Measurements from ENCODE around the gene SRP19. TPM values are rescaled to one million over a fixed set of nuclear protein-coding genes. Genes with fewer than 3 reads are reported as not detected.
A peak's percentile ranks its signal among the peaks of the same experiment; 100 is the strongest.
"Not testable (repeated sequence)": the region's sequence is repeated elsewhere in the genome, so short reads cannot be mapped to it uniquely, and the experiment has no call there.

Gene SRP19
- total RNA-seq: 61.5 and 95.5 TPM in 2 replicates

DNA sequence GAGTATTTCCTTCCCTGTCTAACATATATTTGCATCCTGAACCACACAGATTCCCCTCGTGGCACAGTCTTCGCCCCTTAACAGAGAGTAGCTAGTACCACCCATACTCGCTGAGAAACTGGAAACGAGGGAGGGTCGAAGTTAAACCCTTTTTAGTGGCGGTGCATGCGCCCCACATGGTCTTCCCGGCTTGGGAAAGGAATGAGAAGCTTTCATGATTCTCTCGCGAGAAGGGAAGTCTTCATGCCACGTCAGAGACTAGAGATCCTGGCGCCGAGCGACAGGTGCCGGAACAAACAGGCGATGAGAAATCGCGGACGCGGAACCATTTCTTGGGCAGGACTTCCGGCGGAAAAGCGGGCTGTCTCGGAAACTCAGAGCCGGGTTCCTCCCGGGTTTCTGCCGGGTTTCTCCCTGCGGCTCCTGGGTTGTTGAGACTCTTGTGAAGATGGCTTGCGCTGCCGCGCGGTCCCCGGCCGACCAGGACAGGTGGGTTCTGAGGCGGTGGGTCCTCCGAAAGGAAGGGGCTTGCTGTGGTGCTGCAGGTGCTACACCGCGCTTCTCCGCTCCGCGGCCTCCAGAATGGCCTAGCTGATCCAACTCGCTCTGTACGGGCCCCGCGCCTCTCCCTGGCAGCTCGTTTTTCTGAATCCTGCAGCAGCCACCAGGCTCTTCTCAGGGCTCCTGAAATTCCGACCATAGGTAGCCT lies at the start of gene SRP19:
Gene SRP19 (plus strand): TSS at position 359 of the 709 bp plus-strand sequence. CDS start 90 bp downstream, at position 449.
- peak; percentile 92 for DNase-seq (ENCODE audit: low read depth, low spot score)

DNA sequence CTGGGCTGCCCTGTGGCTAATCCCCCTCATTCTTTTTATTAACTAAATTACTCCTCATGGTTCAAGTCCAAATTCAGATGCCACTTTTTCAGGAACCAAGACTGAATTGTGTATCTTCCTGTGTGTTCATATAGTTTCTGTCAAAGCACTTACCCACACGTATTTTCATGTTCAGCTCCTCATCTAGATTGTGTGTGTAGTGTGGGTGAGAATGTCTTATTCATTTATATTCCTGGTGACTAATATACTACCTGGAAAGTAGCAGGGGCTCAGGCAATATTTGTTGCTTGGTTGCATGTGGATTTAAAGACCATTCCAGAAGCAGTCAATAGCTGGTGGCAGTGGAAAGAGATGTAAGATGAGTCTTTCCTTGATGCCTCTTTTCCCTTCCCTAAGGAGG lies 48.5 kb upstream of the SRP19 start:
- no peak for DNase-seq (ENCODE audit: low read depth, low spot score)

DNA sequence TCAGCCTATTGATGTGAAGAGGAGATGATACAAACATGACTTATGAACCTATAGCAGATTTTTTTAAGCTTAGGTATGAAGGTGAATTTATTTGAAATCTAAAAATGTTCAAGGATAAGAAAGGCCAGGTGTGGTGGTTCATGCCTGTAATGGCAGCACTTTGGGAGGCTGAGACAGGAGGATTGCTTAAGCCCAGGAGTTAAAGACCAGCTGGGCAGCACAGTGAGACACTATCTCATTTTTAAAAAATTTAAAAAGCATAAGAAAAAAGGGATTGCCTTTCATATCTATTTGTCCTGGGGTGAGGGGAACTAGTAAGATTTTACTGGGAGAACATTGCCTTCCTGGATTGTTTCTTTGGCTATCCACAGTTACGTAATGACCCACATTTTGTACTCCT lies 40.8 kb upstream of the SRP19 start:
- DNase-seq (ENCODE audit: low read depth, low spot score): no peak

DNA sequence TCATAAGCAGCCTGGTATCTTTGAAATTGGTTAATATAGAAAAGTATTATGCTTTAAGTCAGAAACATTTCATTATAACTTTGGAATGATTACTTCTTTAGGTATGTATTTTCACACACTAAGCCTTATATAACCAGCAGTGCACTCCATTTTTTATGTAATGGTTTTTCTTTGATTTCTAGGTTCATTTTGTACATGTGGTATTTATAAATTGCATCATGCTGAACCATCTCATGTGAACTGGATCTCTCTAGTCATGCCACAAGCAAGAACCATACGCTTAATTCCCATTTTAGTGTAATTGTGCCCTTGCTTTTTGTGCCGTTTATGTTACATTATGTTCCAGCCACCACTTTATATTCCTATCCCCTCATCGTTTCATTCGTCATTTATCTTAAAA lies 38.6 kb upstream of the SRP19 start:
- no peak for DNase-seq (ENCODE audit: low read depth, low spot score)

DNA sequence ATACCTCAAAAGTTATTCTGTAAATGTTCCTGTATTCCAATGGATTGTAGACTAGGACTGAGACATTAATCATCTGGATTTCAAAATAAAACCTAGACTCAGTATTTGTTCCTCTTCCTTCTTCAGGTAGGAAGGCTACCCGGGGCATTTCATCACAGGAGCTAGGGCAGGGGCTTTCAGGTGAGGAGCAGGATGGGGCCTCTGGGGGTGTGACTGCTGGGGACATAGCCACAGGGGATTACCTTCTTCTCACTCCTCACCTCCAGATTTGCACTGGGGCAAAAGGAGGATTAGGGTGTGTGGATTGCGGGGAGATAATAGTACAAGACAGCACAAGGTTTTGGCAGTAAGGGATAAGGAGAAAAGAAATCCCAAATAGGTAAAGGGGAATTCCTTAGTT lies 37.9 kb upstream of the SRP19 start:
- no peak for DNase-seq (ENCODE audit: low read depth, low spot score)

- no peak for DNase-seq (ENCODE audit: low read depth, low spot score)
These were observed 37.4 kb upstream of the SRP19 start for GRCh38 chr5:112823656-112824055.

DNA sequence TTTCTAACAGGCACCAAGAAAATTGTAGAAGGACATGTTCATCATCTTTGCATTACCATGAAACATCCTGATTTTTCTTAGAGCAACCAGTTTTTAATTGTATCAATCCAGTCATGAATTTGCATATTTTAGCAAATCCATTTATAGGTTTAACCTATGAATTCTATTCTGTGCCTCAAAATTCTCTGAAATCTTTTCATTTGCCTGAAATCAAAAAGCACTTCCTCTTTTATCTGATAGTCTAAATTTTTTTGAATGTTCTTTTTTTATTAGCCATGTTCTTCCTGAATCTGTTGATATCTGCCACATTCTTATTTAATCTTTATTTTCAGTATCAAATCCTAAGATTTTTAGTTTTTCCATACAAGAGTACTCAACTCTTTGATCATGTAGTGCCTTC lies 36.9 kb upstream of the SRP19 start:
- no peak for DNase-seq (ENCODE audit: low read depth, low spot score)

DNA sequence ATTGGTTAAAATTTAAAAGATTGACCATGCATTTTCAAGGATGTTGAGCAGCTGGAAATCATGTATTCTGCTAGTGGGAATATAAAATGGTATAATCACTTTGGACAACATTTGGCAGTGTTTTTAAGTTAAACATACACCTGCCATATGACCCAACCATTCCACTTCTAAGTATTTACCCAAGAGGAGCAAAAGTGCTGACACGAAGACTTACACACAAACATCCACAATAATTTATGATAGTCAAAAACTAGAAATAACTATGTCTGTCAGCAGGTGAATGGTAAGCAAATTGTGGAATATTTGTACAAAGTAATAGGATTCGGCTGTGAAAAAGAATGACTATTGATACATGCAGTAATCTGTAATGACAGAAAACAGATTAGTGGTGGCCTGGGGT lies 30.7 kb upstream of the SRP19 start:
- DNase-seq (ENCODE audit: low read depth, low spot score): no peak

- DNase-seq (ENCODE audit: low read depth, low spot score): no peak
These were observed 27.1 kb upstream of the SRP19 start for GRCh38 chr5:112833971-112834370.

GRCh38 chr5:112844489-112844888 lies 16.6 kb upstream of the SRP19 start:
- no peak for DNase-seq (ENCODE audit: low read depth, low spot score)

DNA sequence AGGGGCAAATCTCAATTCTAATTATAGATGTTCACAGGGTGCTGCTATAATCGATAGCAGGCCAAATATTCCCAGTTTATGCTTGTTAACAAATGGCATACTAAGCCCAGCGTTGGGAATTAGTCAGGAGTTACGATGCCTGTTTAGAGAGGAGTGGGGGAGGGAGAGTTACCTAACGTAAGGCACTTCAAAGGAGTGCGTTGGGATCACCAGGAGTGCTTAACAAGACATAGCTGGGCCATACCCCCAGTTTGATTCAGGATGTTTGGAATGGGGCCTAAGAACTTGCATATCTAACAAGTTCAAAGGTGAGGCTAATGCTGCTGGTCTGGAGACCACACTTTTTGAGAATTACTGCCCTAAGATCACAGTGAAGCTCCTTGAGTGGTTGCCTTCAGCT lies 14.5 kb upstream of the SRP19 start:
- no peak for DNase-seq (ENCODE audit: low read depth, low spot score)

GRCh38 chr5:112847306-112847705 lies 13.8 kb upstream of the SRP19 start:
- no peak for DNase-seq (ENCODE audit: low read depth, low spot score)

GRCh38 chr5:112848116-112848811 lies 12.8 kb upstream of the SRP19 start:
- peak; percentile 22 for DNase-seq (ENCODE audit: low read depth, low spot score)

- no peak for DNase-seq (ENCODE audit: low read depth, low spot score)
These were observed 11.2 kb upstream of the SRP19 start for GRCh38 chr5:112849912-112850311.

GRCh38 chr5:112854651-112855050 lies 6.4 kb upstream of the SRP19 start:
- no peak for DNase-seq (ENCODE audit: low read depth, low spot score)

GRCh38 chr5:112857866-112858265 lies 3.2 kb upstream of the SRP19 start:
- no peak for DNase-seq (ENCODE audit: low read depth, low spot score)

DNA sequence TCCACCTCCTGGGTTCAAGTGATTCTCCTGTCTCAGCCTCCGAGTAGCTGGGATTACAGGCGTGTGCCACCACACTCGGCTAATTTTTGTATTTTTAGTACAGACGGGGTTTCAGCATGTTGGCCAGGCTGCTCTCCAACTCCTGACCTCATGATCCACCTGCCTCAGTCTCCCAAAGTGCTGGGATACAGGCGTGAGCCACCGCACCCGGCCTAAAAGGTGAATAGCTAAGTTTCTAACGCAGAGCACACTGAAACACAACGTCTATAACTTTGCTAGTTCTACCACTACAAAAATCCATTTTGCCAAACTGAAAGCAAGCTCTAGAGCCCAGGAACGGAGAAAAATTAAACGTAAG lies 537 bp upstream of the SRP19 start:
- DNase-seq (ENCODE audit: low read depth, low spot score): not testable (repeated sequence)

GRCh38 chr5:112861638-112861985 lies 525 bp downstream of the SRP19 start:
- no peak for DNase-seq (ENCODE audit: low read depth, low spot score)

DNA sequence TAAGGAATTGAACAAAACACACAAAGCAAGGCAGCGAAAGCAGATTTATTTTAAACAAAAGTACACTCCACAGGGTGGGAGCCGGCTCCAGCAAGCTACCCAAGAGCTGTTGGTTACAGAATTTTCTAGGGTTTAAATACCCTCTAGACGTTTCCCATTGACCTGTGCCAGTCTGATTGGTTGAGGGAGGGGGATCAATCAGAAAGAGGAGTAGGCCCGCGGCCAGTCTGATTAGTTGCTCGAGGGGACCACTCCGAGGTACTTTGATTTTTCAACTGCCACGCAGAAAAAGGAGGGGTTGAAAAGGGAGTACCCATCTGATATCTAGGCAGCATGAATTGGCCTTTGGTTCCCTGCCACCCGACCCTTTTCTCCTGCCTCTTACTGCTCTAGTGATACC lies 998 bp downstream of the SRP19 start:
- DNase-seq (ENCODE audit: low read depth, low spot score): no peak

GRCh38 chr5:112863549-112863948 lies 2.5 kb downstream of the SRP19 start:
- no peak for DNase-seq (ENCODE audit: low read depth, low spot score)

- DNase-seq (ENCODE audit: low read depth, low spot score): no peak
These were observed 4.0 kb downstream of the SRP19 start for GRCh38 chr5:112865128-112865527.

DNA sequence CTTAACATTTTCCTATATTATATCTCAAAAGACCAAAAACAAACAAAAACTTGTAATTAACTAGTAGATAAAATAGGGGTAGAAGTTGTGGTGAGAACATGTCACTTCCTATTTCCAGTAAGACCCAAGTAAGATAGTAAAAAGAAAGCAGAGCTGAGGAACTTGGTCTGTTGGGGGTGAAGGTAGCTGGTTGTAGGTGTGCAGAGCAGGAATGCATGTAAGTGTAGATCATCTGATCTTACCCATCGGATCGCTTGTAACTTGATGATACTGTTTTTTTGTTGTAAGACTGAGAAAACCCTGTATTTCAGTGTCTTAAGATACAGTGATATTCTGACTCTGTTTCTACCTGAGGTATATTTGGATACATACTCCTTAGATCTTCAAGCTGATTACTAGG lies 5.7 kb downstream of the SRP19 start:
- DNase-seq (ENCODE audit: low read depth, low spot score): no peak

DNA sequence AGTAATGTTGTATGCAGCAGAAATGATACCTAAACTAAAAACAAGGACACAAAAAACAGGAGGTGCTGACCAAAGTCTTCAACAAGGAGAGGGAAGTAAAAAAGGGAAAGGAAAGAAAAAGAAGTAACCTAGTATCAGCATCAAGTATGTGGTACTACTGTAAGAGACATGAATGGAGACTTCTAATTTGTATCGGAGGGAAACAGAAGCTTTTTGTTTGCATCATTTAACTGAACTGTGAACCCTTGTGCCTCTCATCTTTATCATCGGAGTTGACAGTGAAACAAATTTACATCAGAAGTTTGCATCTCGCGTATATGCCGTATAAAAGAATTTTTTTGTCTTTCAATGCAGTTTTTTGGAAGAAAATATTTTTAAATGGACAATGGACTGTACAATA lies 6.3 kb downstream of the SRP19 start:
- DNase-seq (ENCODE audit: low read depth, low spot score): no peak
